Ovary (tissue), 9 donors: ENCODE data around the gene CRISP2. TPM values are rescaled to one million over a fixed set of nuclear protein-coding genes. Genes with fewer than 3 reads are reported as not detected.

Source experiments
- DNase-seq, 5 donors: peaks; one replicate each; pipeline ENCODE4 v3.0.0-alpha.2; 2019 to 2020
- H3K27ac ChIP-seq, 2 donors: fragments of 200-600 bp; one replicate each; pipeline versions ENCODE4 v1.5.1 to v1.8.0; 2019 to 2022
- H3K27me3 ChIP-seq: fragments of 200-600 bp; one replicate; pipeline ENCODE4 v1.8.0; 2022
- H3K36me3 ChIP-seq: fragments of 200-600 bp; sonication (generic); one replicate; pipeline ENCODE4 v1.5.1; 2019
- H3K4me1 ChIP-seq: one replicate; pipeline ENCODE4 v1.8.1; 2013; ENCODE audit warnings: mild to moderate bottlenecking, moderate library complexity; ENCODE audit not compliant: insufficient read depth
- H3K4me3 ChIP-seq: fragments of 200-600 bp; sonication (generic); one replicate; pipeline ENCODE4 v1.5.1; 2017
- H3K9me3 ChIP-seq, 2 donors: fragments of 200-600 bp in 1 of 2; sonication (generic) in 1 of 2; one replicate each; pipeline versions ENCODE4 v1.5.1 to v1.8.1; 2013 to 2019; ENCODE audit warnings: mild to moderate bottlenecking in 1 of 2, moderate library complexity in 1 of 2
- EP300 ChIP-seq: sonication (generic); formaldehyde crosslinking; IDR thresholded peaks from one replicate; pipeline ENCODE4 v1.6.1; 2017; ENCODE audit warnings: antibody characterized with exemption
- POLR2A ChIP-seq: fragments of 450-650 bp; IDR thresholded peaks from one replicate; pipeline ENCODE4 v1.6.1; 2017; ENCODE audit warnings: antibody characterized with exemption, mild to moderate bottlenecking, moderate library complexity
- WGBS, 3 donors: extraction: QIAGEN DNeasy Blood & Tissue Kit in 1 of 3; methylation state at CpG; one replicate each; pipeline versions ENCODE4 v1.1.5 to v1.1.7; 2013 to 2017; 5-methylcytosine and 5-hydroxymethylcytosine counted together
- intact Hi-C, 4 donors: fragments of 100-400 bp; cut with DNase I; formaldehyde crosslinking; loops; one replicate each; pipeline versions ENCODE4 v1.11.0 to v1.15.1; 2022 to 2023
- polyA plus RNA-seq, 2 donors: library from polyadenylated mRNA; stranded (reverse); fragments of 200-250 nt in 1 of 2; fragments of 350-450 nt in 1 of 2; fragmentation: Illumina TruSeq in 1 of 2; extraction: RNeasy Lipid Tissue Mini Kit (QIAGEN cat#74804) in 1 of 2; gene quantifications; one replicate each; pipeline ENCODE4 v1.2.3, GENCODE V29; 2013 to 2014
- total RNA-seq, 7 donors: library from RNA; depleted of rRNA in 2 of 7; stranded (reverse); fragments of >200 nt in 2 of 7; fragmentation: NEBNext Ultra II Directional in 3 of 7; extraction: Animal tissue kit (Norgen Biotek cat#: 25700) in 3 of 7; gene quantifications; one replicate each; pipeline versions ENCODE4 v1.1.0 to v1.2.4, GENCODE V29; 2016 to 2023
- TF ChIP-seq, protein P1 (sequence below), 3 donors: fragments of 450-650 bp in 2 of 3; fragments of 200-600 bp in 1 of 3; IDR thresholded peaks; one replicate each; pipeline versions ENCODE4 v1.5.1 to v1.8.0; 2016 to 2022; ENCODE audit warnings: antibody characterized with exemption in 3 of 3, mild to moderate bottlenecking in 1 of 3
- donor health status: DM: no; HTN: no; CAD: no; lungs with moderate emphysema.
- donor health status: DM: no; HTN: no; CAD: no.
- donor health status: Bipolar disorder and iron deficiency.
- donor health status: DM: yes; HTN: yes; CAD: no.
- donor health status: DM: no; HTN: no; CAD: no.
- donor health status: DM: yes; HTN: yes; CAD: no.

CRISP2 gene
- total and polyA plus RNA-seq, 9 donors, result 0.06 to 24.1 (median 0.68) TPM; not detected in 5

DNA sequence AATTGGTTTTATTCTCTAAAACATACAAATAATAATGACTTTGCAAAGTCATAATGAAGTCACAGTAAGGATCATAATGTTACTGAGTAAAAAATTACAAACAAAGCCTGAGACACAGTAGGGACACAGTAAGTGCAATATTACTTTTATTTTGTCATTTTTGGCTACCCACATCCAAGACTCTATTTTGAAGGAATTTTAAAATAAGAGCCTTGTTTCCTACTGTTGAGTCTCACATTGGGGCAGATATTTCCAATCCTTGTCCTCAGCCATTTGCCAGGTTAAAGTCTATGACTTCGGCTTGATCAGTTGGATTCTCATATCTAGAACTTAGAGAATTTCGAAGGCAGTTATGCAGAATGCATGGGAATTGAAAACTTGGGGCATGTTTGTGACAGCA is 65.9 kb downstream of the CRISP2 start:
- Histone ChIP-seq H3K27ac (no peak overlapping the region), H3K4me3 (no peak overlapping the region), H3K4me1 (no peaks in the 10 kb centered on the region), H3K9me3 (no peaks in the 10 kb centered on the region), H3K36me3 (no peaks in the 10 kb centered on the region), H3K27me3 (no peaks in the 10 kb centered on the region)
- no peak for DNase-seq
- intact Hi-C loops, result no loop called here
- WGBS, 3 donors, result 91 to 97% (median 95%) methylated on average over 2 of the region's 2 CpGs
- TF ChIP-seq EP300 (no peak), POLR2A (no peak)
- TF ChIP-seq, protein P1, sequence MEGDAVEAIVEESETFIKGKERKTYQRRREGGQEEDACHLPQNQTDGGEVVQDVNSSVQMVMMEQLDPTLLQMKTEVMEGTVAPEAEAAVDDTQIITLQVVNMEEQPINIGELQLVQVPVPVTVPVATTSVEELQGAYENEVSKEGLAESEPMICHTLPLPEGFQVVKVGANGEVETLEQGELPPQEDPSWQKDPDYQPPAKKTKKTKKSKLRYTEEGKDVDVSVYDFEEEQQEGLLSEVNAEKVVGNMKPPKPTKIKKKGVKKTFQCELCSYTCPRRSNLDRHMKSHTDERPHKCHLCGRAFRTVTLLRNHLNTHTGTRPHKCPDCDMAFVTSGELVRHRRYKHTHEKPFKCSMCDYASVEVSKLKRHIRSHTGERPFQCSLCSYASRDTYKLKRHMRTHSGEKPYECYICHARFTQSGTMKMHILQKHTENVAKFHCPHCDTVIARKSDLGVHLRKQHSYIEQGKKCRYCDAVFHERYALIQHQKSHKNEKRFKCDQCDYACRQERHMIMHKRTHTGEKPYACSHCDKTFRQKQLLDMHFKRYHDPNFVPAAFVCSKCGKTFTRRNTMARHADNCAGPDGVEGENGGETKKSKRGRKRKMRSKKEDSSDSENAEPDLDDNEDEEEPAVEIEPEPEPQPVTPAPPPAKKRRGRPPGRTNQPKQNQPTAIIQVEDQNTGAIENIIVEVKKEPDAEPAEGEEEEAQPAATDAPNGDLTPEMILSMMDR (IDR thresholded peaks at IDR 0.05), result no peak

DNA sequence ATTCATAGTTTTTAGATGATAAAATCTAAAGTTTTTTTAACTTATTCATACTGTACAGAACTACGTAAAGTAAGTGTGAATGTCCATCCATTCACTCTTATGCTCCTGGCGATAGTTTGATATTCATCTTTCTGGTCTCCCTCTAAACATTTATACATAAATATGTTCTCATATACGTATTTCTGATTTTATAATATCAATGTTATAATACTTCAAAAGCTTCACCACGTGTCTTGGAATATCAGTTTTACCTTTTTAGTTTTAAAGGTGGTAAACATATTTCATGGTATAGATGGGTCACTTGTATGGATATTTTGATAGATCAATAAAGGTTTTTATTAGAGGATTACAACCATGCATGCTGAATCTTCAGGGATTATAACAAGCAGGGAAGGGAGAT is 66.4 kb downstream of the CRISP2 start:
- H3K9me3 ChIP-seq, result no peaks in the 10 kb centered on the region
- no peak for DNase-seq
- intact Hi-C loops, result no loop called here
- TF ChIP-seq, protein P1 (IDR thresholded peaks at IDR 0.05), result no peak
- TF ChIP-seq POLR2A (no peak), EP300 (no peak)
- WGBS, 3 donors, result 80 to 90% (median 85%) methylated on average over 4 of the region's 4 CpGs
- H3K27ac ChIP-seq, result no peak overlapping the region
- no peak overlapping the region for H3K4me3 ChIP-seq
- no peaks in the 10 kb centered on the region for H3K27me3 ChIP-seq
- H3K36me3 ChIP-seq, result no peaks in the 10 kb centered on the region
- no peaks in the 10 kb centered on the region for H3K4me1 ChIP-seq

DNA sequence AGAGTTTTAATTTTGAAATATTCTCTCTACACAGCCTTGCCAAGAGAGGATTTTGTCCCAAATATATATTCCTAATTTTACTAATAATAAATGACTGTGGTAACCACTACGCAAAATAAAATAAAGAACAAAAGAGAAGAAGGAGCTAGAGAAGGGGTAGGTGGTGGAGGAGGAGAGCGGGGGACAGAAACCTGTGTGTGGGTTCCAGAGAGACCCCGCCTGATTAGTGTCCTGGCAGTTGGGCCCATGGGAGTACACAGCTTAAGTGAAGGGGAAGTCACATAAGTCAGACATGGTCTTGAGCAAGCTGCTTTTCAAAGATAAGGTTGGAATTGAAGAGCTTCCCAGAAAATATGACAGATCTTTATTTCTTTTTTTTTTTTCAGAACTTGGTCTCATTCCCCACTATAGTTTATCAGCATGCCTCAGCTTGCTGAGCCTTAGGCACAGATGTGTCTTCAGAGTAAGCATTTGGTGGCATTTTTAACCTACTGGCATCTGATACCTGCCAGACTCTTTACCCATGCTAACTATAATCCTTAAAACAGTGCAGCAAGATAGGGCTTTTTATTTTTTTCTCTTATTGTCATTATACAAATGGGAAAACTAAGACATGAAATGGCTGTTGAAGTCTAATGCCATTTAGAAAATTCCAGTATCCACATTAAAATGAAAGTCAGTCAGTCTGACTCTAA is 67.1 kb downstream of the CRISP2 start:
- intact Hi-C loops, result no loop called here
- TF ChIP-seq, protein P1 (IDR thresholded peaks at IDR 0.05), result no peak
- TF ChIP-seq EP300 (no peak), POLR2A (no peak)
- no peak overlapping the region for H3K27ac ChIP-seq
- H3K9me3 ChIP-seq, result no peaks in the 10 kb centered on the region
- no peak for DNase-seq
- no peaks in the 10 kb centered on the region for H3K4me1 ChIP-seq
- no peak overlapping the region for H3K4me3 ChIP-seq
- no peaks in the 10 kb centered on the region for H3K36me3 ChIP-seq
- WGBS, 3 donors, result 91 to 94% (median 93%) methylated on average over 3 of the region's 3 CpGs
- no peaks in the 10 kb centered on the region for H3K27me3 ChIP-seq

DNA sequence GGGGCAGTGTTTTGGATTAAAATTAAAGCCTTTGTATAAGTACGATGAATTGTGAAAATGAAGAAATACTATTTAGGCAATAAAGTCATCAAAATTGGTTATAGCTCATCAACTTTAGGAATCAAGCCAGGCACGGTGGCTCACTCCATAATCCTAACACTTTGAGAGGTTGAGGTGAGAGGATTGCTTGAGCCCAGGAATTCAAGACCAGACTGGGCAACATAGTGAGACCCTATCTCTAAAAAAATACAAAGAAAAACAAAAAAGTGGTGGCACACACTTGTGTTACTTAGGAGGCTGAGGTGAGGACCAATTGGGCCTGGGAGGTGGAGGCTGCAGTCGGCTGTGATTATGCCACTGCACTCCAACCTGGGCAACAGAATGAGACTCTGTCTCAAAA is 68.2 kb downstream of the CRISP2 start:
- H3K4me3 ChIP-seq, result no peak overlapping the region
- 72 to 91% (median 73%) methylated on average over 3 of the region's 3 CpGs for WGBS, 3 donors
- H3K4me1 ChIP-seq, result no peaks in the 10 kb centered on the region
- no peak for DNase-seq
- TF ChIP-seq, protein P1 (IDR thresholded peaks at IDR 0.05), result no peak
- TF ChIP-seq POLR2A (no peak), EP300 (no peak)
- no peaks in the 10 kb centered on the region for H3K36me3 ChIP-seq
- no peak overlapping the region for H3K27ac ChIP-seq
- no peaks in the 10 kb centered on the region for H3K9me3 ChIP-seq
- no peaks in the 10 kb centered on the region for H3K27me3 ChIP-seq
- intact Hi-C loops, result no loop called here

Other genes with a start within 250 kb of the CRISP2 start
- gene GLYATL3, start 213.6 kb downstream of the CRISP2 start, total RNA-seq, result not detected
- not detected for gene GLYATL3, start 213.6 kb downstream of the CRISP2 start, polyA plus RNA-seq
- gene C6orf141, start 162.9 kb downstream of the CRISP2 start, total RNA-seq, result 1 to 10 TPM in 4 of 7 donors, under 1 TPM in 2, not detected in 1; 0.40 to 5.2 (median 1.2) TPM
- 1 to 10 TPM; 2.8 to 5.2 TPM for gene C6orf141, start 162.9 kb downstream of the CRISP2 start, polyA plus RNA-seq
- gene RHAG, start 76.7 kb downstream of the CRISP2 start, total RNA-seq, result under 1 TPM in 2 of 7 donors, not detected in 5; 0.40 to 0.43 TPM
- not detected for gene RHAG, start 76.7 kb downstream of the CRISP2 start, polyA plus RNA-seq
- 100 to 1,000 TPM in 1 of 7 donors, 10 to 100 TPM in 4, under 1 TPM in 1, not detected in 1; 0.30 to 541 (median 21.1) TPM for gene CRISP3, start 30.8 kb upstream of the CRISP2 start, total RNA-seq
- under 1 TPM; 0.10 to 0.90 TPM for gene CRISP3, start 30.8 kb upstream of the CRISP2 start, polyA plus RNA-seq
- not detected for gene PGK2, start 73.7 kb upstream of the CRISP2 start, total RNA-seq
- gene PGK2, start 73.7 kb upstream of the CRISP2 start, polyA plus RNA-seq, result not detected
- gene CRISP1, start 153.0 kb upstream of the CRISP2 start, total RNA-seq, result not detected
- not detected for gene CRISP1, start 153.0 kb upstream of the CRISP2 start, polyA plus RNA-seq